ENCODE measurements around the gene TPRX2. TPM values are rescaled to one million over a fixed set of nuclear protein-coding genes. Genes with fewer than 3 reads are reported as not detected.
"Not testable (repeated sequence)": the region's sequence is repeated elsewhere in the genome, so short reads cannot be mapped to it uniquely, and the experiment has no call there.

The TPRX2 gene
- total RNA-seq, 1 donor from 2014 or later = not detected

DNA sequence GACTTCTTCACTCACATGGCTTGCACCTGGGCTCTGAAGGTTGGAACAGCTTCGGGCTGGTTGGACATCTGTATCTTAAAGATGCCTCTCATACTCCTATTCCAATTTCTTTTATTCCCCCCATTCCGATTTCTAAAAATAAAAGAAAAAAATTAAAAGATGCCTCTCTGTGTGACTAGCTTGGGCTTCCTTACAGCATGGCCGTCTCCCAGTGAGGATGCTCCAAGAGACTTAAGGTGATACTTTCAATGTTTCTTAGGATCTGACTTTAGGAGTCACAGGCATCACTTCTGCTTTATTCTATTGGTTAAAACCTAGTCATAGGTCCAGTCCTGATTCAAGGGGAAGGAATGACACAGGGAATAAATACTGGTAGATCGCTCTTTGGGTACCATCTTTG is 37.0 kb downstream of the TPRX2 start:
- peaks cover 5% of the 10 kb centered on the region for H3K9me3 Mint-ChIP-seq
- no peak overlapping the region for H3K4me3 Mint-ChIP-seq
- H3K4me1 Mint-ChIP-seq (ENCODE audit: unreplicated experiment) = peaks cover 10% of the 10 kb centered on the region
- no peak overlapping the region for H3K27ac Mint-ChIP-seq
- DNase-seq (ENCODE audit: extremely low spot score, unreplicated experiment) = no peak
- H3K36me3 Mint-ChIP-seq = peaks cover 4% of the 10 kb centered on the region
- H3K27me3 Mint-ChIP-seq = no peaks in the 10 kb centered on the region
- TF ChIP-seq, protein P1, sequence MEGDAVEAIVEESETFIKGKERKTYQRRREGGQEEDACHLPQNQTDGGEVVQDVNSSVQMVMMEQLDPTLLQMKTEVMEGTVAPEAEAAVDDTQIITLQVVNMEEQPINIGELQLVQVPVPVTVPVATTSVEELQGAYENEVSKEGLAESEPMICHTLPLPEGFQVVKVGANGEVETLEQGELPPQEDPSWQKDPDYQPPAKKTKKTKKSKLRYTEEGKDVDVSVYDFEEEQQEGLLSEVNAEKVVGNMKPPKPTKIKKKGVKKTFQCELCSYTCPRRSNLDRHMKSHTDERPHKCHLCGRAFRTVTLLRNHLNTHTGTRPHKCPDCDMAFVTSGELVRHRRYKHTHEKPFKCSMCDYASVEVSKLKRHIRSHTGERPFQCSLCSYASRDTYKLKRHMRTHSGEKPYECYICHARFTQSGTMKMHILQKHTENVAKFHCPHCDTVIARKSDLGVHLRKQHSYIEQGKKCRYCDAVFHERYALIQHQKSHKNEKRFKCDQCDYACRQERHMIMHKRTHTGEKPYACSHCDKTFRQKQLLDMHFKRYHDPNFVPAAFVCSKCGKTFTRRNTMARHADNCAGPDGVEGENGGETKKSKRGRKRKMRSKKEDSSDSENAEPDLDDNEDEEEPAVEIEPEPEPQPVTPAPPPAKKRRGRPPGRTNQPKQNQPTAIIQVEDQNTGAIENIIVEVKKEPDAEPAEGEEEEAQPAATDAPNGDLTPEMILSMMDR (conservative IDR thresholded peaks at IDR 0.05) = no peak

DNA sequence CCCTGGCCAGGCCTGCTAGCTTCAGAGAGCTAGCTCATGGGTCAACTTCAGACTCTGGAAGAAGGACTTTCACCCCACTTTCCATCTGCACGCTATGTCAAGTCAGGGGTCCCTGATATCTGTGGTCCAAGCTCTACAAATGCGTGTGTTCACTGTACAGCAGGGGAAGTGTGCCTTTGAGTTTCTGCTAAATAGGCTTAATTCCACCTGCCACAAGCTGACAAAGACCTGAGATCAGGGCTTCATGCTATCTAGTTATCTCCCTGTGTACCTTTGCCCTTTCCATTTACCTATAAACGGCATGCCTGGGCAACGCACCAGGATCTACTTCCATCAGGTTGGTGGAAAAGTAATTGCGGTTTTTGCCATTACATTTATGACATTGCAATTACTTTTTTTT is 37.7 kb downstream of the TPRX2 start:
- peaks cover 7% of the 10 kb centered on the region for H3K4me1 Mint-ChIP-seq (ENCODE audit: unreplicated experiment)
- H3K27ac Mint-ChIP-seq = no peak overlapping the region
- peaks cover 4% of the 10 kb centered on the region for H3K36me3 Mint-ChIP-seq
- H3K4me3 Mint-ChIP-seq = no peak overlapping the region
- DNase-seq (ENCODE audit: extremely low spot score, unreplicated experiment) = no peak
- no peaks in the 10 kb centered on the region for H3K27me3 Mint-ChIP-seq
- TF ChIP-seq, protein P1 (conservative IDR thresholded peaks at IDR 0.05) = no peak
- peaks cover 5% of the 10 kb centered on the region for H3K9me3 Mint-ChIP-seq

DNA sequence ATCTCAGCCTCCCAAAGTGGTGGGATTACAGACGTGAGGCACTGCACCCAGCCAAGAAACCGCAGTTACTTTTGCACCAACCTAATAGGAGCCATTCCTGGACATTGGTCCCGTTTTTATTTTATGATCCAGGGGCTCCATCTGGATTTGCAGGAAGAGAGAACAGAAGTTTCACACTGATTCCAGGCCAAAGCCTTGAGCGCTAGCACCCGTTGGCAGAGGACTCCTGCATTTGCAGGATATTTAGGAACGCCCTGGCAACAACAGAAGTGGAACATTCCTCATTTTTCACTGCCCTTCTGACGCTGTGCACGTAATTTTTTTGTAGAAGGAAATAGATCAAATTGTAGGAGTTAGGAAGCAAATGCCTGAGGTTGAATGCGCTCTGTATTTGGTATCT is 38.8 kb downstream of the TPRX2 start:
- Mint-ChIP-seq H3K4me3 (no peak overlapping the region), H3K4me1 (ENCODE audit: unreplicated experiment) (no peaks in the 10 kb centered on the region), H3K9me3 (no peaks in the 10 kb centered on the region), H3K36me3 (no peaks in the 10 kb centered on the region), H3K27ac (no peak overlapping the region), H3K27me3 (no peaks in the 10 kb centered on the region)
- TF ChIP-seq, protein P1 (conservative IDR thresholded peaks at IDR 0.05) = no peak
- DNase-seq (ENCODE audit: extremely low spot score, unreplicated experiment) = no peak

DNA sequence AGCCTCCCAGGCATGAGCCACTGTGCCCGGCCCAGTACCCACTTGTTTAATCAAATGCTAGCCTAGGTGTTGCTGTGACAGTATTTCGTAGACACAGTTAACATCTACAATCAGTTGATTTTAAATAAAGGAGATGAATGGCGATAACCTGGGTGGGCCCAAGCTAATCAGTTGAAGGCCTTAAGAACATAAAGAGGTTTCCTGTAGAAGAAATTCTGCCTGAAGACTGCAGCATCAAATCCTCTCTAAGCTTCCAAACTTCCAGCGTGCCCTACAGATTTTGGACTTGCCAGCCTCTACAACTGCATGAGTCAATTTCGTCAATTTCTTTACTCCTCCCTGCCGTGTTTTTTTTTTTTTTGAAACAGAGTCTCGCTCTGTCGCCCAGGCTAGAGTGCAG is 40.3 kb downstream of the TPRX2 start:
- H3K4me1 Mint-ChIP-seq (ENCODE audit: unreplicated experiment) = no peaks in the 10 kb centered on the region
- TF ChIP-seq, protein P1 (conservative IDR thresholded peaks at IDR 0.05) = no peak
- peak; percentile 20 for DNase-seq (ENCODE audit: extremely low spot score, unreplicated experiment)
- H3K36me3 Mint-ChIP-seq = no peaks in the 10 kb centered on the region
- no peaks in the 10 kb centered on the region for H3K27me3 Mint-ChIP-seq
- H3K9me3 Mint-ChIP-seq = no peaks in the 10 kb centered on the region
- no peak overlapping the region for H3K4me3 Mint-ChIP-seq
- no peak overlapping the region for H3K27ac Mint-ChIP-seq

DNA sequence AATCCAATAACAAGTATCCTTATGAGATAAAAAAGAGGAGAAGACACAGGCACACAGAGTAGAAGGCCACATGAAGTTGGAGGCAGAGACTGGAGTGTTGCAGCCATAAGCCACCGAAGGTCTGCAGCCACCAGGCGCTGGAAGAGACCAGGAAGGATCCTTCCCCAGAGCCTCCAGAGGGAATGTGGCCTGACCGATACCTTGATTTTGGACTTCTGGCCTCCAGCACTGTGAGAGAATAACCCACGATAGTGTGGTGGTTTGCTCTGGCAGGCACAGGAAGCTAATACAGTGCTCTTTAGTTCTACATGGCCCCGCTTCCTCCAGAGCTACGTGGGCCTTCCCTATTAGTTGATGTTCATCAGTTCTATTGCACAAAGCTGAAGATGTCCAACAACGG is 42.3 kb downstream of the TPRX2 start:
- TF ChIP-seq, protein P1 (conservative IDR thresholded peaks at IDR 0.05) = no peak
- H3K36me3 Mint-ChIP-seq = no peaks in the 10 kb centered on the region
- no peak overlapping the region for H3K4me3 Mint-ChIP-seq
- no peaks in the 10 kb centered on the region for H3K9me3 Mint-ChIP-seq
- H3K27me3 Mint-ChIP-seq = no peaks in the 10 kb centered on the region
- no peak overlapping the region for H3K27ac Mint-ChIP-seq
- H3K4me1 Mint-ChIP-seq (ENCODE audit: unreplicated experiment) = no peaks in the 10 kb centered on the region
- peak; percentile 8 for DNase-seq (ENCODE audit: extremely low spot score, unreplicated experiment)

DNA sequence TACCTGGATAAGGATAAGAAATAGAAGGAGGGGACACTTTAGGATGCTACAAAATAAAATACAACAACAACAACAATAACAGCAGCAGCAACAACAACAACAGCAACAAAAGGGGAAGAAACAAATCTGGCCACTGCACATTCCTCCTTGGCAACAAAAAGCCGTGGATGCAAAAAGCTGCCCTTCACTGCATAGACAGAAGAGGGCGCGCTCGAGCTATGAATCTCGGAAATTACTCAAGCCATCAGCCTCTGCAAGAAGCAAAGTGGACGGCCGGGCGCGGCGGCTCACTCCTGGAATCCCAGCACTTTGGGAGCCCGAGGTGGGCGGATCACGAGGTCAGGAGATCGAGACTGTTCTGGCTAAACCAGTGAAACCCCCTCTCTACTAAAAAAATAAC is 50.3 kb downstream of the TPRX2 start:
- not testable (repeated sequence) for H3K27ac Mint-ChIP-seq; H3K9me3 Mint-ChIP-seq; H3K36me3 Mint-ChIP-seq; H3K4me3 Mint-ChIP-seq; H3K4me1 Mint-ChIP-seq (ENCODE audit: unreplicated experiment); H3K27me3 Mint-ChIP-seq
- TF ChIP-seq, protein P1 (conservative IDR thresholded peaks at IDR 0.05) = peak; percentile 68
- DNase-seq (ENCODE audit: extremely low spot score, unreplicated experiment) = peak; percentile 91

DNA sequence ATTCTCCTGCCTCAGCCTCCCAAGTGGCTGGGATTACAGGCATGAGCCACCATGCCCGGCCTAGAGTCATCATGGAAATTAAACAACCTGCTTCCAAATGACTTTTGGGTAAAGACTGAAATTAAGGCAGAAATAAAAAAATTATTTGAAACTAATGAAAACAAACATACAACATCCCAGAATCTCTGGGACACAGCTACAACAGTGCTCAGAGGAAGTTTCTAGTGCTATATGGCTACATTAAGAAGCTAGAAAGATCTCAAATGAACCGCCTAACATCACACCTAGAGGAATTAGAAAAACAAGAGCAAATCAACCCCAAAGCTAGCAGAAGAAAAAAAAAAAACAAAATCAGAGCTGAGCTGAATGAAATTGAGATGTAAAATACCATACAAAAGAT is 51.2 kb downstream of the TPRX2 start:
- not testable (repeated sequence) for H3K4me1 Mint-ChIP-seq (ENCODE audit: unreplicated experiment); H3K27me3 Mint-ChIP-seq; H3K9me3 Mint-ChIP-seq; H3K4me3 Mint-ChIP-seq; H3K36me3 Mint-ChIP-seq; H3K27ac Mint-ChIP-seq
- DNase-seq (ENCODE audit: extremely low spot score, unreplicated experiment) = peak; percentile 48
